Activated gamma-delta T cell treated with Interleukin-2 at 50 U/mL for 16 hours (primary cell): ENCODE measurements around the gene ABCD4.
A peak's percentile ranks its signal among the peaks of the same experiment; 100 is the strongest.
"Not testable (repeated sequence)": the region's sequence is repeated elsewhere in the genome, so short reads cannot be mapped to it uniquely, and the experiment has no call there.

Source experiments
- DNase-seq: peaks from one replicate; pipeline ENCODE4 v3.0.0-alpha.2; 2020

ABCD4 gene

DNA sequence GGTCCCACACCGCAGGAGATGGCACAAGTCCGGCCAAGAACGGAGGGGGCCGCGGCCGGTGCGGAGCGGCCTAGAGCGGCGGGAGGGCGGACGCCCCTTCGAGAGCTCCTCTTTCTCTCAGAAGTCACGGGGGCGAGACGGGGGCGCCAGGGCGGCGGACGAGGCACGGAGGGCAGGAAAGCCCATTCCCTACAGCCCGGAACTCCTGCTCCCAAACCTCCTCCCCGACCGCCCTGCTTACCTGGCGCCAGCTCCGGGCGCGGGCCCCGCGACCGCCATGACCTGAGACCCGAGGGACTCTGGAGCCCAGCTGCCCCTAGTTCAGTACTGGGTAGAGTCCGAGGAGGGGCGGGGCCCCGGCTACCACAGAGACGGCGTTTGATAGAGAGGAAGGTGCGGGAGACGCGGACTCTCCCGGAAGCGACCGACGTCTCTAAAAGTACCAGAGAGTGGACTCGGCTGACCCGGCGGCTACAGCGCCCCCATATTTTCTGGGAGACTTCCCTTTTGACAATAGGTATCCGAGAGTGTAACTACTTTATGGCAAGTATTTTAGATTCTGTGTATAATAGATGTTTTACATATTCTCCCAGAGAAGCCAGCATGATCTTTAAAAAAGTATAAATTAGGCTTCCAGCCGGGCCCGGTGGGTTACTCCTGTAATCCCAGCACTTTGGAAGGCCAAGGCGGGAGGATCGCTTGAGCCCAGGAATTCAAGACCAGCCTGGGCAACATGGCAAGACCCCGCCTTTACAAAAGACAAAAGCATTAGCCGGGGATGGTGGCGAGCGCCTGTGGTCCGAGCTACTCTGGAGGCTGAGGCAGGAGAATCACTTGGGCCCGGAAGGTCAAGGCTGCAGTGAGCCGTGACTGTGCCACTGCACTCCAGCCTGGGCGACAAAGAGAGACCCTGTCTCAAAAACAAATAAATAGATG is at the start of gene ABCD4:
Gene ABCD4 (minus strand): TSS at position 301 of the 936 bp plus-strand sequence. CDS start 22 bp downstream, at position 279.
- DNase-seq: peak; percentile 88

DNA sequence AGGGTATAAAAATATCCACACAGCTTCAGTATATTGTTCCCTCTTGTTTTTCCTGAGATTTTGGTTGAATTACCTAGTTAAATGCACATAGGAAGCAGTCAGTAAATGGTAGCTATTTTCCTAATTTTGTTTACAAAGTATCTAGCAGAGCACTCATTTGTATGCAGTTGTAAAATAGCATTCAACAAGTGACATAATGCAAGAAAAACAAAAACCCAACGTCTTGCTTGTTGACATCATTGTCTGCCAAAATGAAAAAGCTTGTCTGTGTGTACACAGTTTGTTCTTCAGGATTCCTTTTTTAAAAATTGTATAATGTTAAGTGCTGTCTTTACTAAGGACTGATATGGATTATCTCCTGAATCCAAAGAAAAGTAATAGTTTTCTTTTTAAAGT is 48.2 kb upstream of the ABCD4 start:
- DNase-seq: no peak

DNA sequence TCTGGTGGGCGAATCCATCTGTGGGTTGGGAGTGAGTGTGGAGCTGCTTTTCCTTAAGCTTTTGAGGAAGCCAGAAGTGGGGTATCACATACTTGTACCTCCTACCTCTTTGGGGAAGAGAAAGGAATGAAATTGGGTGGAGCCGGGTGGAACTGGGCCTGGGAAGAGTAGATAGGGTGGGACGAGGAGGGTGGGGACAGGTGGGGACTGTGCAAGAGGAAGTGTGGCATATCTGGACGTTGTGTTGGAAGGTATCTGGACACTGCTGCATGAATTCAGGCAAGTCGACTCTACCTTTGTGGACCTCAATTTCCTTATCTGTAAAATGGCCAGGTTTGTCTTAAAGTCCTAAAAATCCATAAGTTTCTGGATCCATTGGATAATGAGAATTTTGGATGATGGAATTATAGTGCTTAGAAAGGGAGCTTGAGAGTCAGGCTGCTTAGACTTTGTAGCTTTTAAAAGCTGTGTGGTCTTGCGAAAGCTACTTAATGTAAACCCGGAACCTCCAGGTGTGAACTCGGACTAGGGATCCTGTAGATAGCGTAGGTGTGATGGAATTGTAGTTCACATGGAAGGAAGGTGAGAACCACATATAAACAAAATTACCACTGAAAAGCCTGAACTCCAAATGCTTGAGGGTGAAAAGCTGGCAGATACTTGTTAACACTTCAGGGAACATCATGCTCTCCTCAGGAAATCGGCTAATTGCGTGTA is 47.6 kb upstream of the ABCD4 start:
- no peak for DNase-seq

DNA sequence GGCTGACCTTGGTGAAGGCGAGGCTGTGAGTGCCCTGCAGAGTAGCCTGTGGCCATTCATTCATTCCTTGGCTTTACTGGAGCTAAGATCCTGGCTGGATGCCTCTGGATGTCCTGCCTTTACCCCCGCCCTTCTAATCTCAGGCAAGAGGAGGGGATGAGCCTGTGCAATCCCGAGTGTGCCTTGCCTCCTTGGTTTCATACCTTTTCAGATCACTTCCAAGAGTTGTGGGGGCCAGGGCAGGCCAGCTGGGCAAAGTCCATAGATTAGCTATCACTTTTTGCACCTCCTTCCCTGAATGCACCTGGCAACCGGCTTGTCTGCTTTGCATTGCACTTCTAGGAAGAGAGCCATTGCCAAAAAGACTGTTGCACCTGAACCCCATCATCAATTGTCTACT is 47.0 kb upstream of the ABCD4 start:
- DNase-seq: no peak

DNA sequence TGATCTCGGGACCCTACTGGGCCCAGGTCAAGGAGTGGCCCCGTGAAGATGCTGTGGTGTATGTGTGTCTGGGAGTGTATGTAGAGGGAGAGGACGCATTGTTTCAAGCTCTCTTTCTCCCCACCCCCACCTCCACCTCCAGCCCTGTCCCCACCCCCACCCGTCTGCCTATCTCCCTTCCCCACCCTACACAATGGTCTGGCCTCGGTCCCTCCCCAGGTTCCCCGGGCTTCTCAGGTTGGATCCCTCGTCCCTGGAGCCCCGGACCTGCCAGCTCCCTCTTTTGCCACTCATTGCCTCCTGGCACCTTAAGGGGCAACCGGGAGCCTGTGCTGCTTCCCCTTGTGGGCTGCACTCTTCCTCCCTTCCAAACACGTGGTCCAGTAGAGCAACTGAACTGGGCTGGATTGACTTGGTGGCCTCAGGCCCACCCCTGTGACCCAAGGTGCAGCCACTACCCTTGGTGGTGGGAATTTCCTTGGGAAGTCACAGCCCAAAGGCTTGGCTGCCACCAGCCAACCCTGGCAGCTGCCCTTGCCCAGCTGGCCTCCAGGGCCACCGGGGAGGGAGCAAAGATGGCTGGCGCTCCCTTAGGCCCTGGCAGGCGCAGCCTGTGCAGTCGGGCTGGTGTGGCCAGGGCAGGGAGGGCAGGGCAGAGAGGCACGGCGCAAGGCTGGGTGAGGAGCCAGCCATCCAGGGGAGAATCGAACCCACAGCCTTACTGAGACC is 46.2 kb upstream of the ABCD4 start:
- no peak for DNase-seq

DNA sequence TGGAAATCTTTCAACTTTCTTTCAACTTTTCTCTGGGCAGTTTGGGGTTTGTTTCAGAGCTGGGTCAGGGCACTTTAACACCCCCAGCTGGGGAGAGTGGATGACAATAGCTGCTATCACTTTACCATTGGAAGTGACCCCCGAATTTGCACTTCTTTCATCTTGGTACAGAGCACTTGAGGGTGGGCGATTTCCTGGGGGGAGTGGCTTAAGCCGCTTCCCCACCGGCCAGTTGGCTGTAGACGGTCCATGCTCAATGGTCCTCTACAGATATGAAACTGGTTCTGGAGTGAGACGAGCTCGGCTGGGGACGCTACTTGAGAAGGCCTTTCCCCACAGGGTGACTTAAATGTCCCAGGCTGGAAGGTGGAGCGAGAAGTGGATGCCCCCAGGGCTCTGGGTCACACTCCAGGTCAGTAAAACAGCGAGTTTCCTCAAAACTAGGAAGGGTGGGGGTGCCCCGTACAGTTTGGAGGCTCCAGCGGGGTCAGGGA is 45.6 kb upstream of the ABCD4 start, which contains the start of gene VRTN:
Gene VRTN (plus strand): TSS at position 231 of the 494 bp plus-strand sequence. CDS start 8,313 bp downstream, outside the sequence.
- DNase-seq: no peak

DNA sequence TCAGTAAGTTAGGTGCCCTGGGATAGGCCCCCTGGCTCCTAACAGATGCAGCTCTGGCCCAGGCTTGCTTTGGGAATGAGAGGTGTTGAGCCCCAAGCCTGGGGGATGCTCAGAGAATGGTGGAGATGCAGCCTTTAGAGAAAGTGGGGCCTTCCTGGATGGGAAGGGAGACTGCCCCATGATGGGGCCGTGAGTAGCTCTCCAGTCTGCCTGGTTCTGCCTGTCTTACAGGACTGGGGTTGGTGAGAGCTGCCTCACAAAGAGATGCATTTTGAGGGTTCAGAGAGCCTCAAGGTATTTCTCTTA is 45.0 kb upstream of the ABCD4 start:
- no peak for DNase-seq

DNA sequence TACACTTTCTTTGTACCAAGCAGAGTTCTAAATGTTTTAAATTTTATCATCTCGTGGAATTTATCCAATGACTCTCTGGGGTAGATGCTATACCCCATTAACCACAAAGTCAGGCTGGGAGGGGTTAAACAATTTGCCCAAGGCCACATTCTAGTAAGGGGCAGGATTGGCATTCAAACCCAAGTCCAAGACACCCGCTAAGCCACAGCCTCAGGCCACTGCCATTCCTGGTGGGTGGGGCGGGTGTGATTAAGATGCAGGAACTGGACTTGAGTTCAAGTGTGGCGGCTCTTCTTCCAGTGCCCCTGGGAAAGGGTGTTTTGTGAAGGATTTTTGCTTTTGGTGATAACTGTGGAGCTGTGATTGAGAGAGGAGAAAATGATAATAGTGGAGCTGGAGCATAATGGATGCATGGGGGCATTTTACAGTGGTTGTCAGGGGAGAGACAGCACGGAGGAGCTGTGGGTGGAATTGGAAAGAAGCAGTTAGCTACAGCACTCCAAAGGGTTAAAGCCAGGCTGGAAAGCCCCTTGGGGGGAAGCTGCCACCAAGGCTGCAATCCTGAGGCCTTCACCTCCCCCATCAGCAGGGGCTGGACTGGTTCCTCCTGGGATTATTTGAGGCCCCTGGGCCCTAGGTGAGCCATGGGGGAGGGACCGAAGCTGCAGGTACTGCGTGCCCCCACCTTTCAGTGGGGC is 44.5 kb upstream of the ABCD4 start:
- DNase-seq: no peak

DNA sequence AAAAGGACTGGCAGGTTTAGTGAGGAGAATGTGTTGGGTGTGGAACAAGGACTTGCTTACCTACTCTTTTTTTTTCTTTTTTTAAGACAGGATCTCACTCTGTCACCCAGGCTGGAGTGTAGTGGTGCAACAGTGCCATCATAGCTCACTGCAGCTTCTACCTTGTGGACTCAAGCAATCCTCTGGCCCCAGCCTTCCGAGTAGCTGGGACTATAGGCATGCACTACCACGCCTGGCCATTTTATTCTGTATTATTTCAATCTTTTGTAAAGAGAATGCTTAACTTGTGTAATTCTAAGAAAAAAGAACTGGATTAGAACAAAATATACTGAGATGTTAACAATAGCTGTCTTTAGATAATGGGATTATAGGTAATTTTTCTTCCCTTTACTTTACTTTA is 43.6 kb upstream of the ABCD4 start:
- DNase-seq: no peak

DNA sequence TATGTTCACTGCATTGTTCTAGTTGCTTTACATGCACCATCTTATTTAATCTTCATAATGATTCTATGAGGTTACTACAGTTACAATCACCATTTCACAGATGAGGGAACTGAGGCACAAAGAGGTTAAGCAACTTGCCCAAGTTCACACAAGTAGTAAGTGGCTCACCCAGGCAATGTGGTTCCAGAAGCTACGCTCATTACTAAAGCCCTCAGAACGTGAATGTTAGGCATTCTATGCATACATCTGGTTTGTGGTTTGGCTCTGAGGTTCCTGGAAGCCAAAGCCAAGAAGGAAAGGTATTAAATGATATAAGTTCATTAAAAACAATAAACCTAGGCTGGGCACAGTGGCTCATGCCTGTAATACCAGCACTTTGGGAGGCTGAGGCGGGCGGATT is 31.2 kb upstream of the ABCD4 start:
- DNase-seq: no peak

DNA sequence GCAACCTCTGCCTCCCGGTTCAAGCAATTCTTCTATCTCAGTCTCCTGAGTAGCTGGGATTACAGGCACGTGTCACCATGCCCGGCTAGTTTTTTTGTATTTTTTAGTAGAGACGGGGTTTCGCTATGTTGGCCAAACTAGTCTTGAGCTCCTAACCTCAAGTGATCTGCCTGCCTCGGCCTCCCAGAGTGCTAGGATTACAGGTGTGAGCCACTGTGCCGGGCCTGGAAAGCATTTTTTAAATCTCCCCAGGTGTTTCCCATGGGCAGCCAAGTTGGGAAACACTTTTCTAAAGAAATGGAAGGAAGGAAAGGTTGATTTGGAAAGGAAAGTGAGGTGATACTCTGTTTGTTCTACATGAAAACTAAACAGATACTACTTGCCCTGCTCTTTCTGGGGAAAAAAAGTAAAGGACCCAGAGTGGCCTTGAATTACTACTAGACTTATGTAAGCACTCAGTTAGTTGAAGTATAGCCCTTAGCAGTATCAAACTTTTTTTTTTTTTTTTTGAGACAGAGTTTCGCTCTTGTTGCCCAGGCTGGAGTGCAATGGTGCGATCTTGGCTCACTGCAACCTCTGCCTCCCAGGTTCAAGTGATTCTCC is 27.3 kb upstream of the ABCD4 start:
- DNase-seq: not testable (repeated sequence)

DNA sequence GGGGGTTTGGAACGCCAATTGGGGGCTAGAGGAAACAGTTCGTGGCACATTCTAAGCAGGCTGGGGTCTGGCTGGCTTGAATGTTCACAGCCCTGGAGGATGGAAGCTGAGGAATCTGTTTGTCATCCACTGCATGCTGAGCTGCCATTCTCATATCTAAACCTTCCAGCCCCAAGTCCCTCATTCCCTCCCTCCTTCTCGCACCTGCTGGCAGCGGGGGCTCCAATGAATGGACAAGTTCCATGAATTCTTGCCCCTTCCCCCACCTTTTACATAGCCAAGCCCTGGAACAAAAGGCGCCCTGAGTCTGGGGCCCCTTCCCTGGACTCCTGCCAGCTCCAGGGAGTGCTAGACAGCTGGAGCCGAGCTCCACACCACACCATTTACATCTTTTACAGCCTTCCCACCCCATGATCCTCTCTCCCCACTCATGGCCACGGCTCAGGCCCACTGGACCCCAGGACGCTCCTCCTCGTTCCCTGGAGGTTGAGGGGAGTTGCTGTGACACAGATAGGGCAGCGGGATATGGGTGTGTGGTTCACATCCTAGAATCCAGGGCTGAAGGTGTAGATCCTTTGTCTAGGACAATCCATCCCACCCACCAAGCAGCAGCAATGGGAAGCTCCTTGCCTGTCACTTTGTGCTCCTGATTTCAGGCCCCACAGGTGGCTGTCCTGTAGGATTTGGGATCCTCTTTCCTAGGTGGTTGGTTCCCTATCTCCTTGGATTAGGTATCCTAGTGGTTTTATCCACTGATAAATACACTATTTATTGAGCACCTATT is 23.8 kb upstream of the ABCD4 start:
- DNase-seq: no peak

DNA sequence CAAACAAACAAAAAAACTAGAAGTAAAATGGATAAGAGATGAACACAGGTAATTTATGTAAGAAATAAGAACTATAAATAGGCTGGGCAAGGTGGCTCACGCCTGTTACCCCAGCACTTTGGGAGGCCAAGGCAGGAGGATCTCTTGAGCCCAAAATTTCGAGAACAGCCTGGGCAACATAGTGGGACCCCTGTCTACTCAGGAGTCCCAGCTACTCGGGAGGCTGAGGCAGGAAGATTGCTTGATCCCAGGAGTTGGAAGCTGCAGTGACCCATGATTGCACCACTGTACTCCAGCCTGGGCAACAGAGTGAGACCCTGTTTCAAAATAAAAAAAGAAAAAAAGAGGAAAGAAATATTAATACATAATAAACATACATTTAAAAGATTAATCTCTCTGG is 22.7 kb upstream of the ABCD4 start:
- no peak for DNase-seq

DNA sequence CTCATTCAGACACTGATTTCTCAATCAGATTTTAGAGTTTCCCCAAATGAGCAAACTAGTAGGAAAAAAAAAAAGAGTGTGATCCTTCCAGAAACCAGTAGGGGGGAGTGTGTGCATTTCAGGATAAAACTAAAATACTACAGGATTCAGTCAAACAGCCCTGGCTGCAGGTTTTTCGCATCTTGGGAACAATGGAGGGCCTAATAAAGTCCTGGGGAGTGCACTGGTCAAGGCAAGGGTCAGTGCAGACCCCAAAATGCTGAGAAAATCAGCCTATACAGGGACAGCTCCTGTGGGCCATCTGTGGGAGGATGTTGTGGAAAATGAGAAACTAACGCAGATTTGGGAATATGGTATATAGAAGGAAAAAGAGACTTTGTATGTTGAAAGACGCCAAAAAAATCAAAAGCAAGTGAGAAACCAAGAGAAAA is 22.2 kb upstream of the ABCD4 start:
- DNase-seq: no peak

DNA sequence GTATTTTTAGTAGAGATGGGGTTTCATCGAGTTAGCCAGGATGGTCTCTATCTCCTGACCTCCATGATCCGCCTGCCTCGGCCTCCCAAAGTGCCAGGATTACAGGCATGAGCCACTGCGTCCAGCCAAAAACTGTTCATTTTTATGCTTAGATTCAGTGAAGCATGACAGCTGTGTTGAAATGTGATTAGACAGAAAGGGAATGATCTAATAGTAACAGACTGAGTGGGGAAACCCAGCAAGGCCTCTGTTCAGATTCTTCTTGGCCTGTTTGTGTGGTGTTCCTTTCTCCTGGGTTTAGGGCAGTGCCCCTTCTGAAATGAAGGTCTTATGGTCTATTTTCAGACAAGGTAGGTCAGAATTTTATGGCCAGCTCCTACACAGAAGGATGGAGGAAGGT is 11.8 kb upstream of the ABCD4 start:
- no peak for DNase-seq

DNA sequence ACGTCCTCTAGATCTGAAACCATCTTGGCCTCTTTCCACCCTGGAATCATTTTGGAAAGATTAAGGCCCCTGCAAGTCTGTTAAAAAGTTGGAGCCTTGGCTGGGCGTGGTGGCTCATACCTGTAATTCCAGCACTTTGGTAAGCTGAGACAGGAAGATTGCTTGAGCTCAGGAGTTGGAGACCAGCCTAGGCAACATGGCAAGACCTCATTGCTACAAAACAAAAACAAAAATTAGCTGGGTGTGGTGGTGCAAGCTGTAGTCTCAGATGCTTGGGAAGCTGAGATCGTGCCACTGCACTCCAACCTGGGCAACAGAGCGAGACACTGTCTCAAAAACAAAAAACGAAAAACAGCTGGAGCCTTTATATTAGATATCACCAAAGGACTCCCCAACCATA is 10.9 kb upstream of the ABCD4 start:
- DNase-seq: no peak

DNA sequence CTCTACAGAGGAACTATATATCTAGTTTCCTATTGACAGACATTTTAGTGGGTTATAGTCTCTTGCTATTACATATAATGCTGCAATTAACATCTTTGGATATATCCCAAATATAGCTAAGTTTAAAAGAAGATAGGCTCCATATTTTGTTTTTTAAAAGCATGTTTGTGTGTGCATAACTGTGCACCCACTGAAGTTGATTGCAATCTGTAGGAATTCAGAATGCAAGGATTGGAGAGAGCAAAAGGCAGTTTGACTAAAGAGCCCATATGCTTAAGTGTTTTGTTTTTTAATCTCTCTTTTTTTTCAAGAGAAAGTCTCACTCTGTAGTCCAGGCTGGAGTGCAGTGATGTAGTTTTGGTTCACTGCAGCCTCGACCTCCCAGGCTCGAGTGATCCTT is 9.4 kb upstream of the ABCD4 start:
- DNase-seq: no peak

DNA sequence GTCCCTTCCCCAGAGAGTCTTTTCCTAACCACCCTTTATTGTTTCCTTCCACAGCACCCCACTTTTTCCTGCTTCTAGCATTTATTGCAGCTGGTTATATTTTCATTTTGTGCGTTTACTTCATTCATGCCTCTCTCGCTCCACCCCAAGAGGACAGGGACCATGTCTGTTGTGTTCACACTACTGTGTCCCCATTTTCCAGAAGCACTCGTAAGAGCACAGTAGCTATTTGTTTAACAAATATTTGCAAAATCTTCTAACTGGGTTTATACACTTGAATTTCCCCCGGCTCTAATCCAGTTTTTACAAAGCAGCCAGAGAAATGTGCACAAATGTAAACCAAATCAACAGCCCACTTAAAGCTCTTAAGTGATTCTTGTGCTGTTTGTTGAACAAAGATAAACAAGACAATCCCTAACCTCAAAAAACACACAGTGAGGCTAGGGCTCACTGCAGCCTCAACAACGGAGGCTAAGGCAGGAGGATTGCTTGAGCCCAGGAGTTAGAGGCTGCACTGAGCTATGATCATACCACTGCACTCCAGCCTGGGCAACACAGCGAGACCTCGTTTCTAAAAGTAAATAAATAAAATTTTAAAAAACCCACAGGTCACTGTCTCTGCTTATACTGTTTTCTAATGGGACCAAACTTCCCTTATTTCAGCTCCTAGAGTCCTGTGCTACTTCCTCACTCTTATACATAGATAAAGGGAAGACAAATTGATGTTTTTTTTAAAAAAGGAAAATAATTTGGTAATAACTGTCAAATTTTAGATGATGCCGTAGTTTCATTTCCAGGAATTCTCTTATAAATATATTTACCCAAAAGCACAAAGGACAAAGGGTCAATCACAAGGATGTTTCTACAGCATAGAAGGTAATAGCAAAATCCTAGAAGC is 6.6 kb upstream of the ABCD4 start:
- no peak for DNase-seq

DNA sequence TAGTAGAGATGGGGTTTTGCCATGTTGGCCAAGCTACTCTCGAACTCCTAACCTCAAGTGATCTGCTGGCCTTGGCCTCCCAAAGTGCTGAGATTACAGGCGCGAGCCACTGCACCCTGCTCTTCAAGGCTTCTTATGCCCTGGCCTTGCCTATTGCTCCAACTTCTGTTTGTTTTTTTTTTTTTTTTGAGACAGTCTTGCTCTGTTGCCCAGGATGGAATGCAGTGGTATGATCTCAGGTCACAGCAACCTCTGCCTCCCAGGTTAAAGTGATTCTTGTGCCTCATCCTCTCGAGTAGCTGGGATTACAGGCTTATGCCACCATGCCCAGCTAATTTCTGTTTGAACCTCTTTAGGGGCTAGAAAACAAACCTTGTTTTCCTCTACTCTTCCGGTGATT is 6.0 kb upstream of the ABCD4 start:
- no peak for DNase-seq

DNA sequence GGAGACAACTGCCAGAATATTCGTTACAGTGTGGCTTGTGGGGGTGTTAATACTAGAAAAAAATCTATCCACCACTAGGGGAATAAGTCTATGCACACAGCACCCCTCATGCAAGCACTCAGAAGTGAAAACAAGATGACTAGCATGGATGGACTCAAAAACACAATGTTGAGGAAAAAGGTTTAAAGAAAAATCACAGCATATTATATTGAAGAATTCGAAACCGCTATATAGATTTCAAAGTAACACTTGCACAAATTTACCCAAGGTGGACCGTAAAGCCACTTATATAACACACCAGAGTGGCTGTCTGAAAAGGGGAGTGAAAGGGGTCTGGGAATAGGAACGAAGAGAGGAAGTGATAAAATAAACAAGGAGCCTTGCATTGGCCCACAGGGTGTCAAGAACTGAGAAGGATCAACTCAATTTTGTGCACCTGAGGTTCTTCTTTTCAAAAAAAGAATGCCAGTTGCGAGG is 544 bp downstream of the ABCD4 start:
- peak; percentile 19 for DNase-seq
